Measurements from ENCODE around the gene PAWR.

- TF ChIP-seq CTCF (CRISPR knock-in tag; IDR thresholded peaks at IDR 0.05) (no peak), ZNF282 (IDR thresholded peaks at IDR 0.05; ENCODE audit: partially characterized antibody) (no peak), SUZ12 (IDR thresholded peaks at IDR 0.05; ENCODE audit: low read depth, low read length) (no peak), GABPA (IDR thresholded peaks at IDR 0.05; ENCODE audit: low read depth, low read length) (no peak), GABPA (CRISPR knock-in tag; IDR thresholded peaks at IDR 0.05; ENCODE audit: low read depth) (no peak), ZBTB49 (CRISPR knock-in tag; IDR thresholded peaks at IDR 0.05; ENCODE audit: borderline replicate concordance) (no peak), POLR2A (IDR thresholded peaks at IDR 0.05; ENCODE audit: insufficient read depth in 1 of 2, low read depth in 2 of 2, low read length in 2 of 2) (no peak), AKAP8 (CRISPR knock-in tag; IDR thresholded peaks at IDR 0.05) (no peak), MYC (CRISPR knock-in tag; IDR thresholded peaks at IDR 0.05; ENCODE audit: borderline replicate concordance) (no peak)
These were observed 4.6 kb downstream of the PAWR start for GRCh38 chr12:79686171-79686570.
